NOMO-1 treated with dmso at 0.1 percent for 144 hours (cell line): ENCODE results near the gene VILL.
"Not testable (repeated sequence)": the region's sequence is repeated elsewhere in the genome, so short reads cannot be mapped to it uniquely, and the experiment has no call there.

Experiments used
- DNase-seq: peaks from one replicate; lab custom pipeline; 2025; ENCODE audit not compliant: unreplicated experiment; lab: John Stamatoyannopoulos, UW

VILL gene

DNA sequence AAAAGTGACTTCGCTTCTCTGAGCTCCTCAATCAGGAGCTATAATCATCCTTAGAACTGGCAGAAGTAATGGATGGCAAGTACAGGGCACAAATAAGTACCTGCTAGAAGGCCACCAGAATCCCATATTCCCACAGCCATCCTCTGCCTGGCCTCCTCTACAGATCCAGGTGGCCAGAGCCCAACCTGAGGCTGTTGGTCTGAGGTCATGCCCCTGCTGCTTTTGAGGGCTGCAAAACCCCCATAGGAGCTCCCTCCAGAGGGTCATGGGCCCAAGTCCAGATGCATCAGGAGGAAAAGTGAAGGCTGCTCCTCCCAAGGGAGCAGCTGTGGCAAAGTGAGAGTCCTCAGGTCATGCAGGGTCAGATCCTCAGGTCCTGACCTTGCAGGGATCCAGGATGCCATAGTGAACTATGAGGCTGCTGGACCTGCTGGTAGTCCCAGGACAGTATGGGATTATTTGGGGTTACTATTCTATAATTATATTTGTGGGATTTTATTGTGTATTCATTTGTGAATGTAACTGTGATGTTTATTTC is 41.8 kb downstream of the VILL start:
- no peak for DNase-seq

GRCh38 chr3:38033586-38033985 is 43.0 kb downstream of the VILL start:
- DNase-seq, result not testable (repeated sequence)

GRCh38 chr3:38034335-38034734 is 43.7 kb downstream of the VILL start:
- DNase-seq, result not testable (repeated sequence)

DNA sequence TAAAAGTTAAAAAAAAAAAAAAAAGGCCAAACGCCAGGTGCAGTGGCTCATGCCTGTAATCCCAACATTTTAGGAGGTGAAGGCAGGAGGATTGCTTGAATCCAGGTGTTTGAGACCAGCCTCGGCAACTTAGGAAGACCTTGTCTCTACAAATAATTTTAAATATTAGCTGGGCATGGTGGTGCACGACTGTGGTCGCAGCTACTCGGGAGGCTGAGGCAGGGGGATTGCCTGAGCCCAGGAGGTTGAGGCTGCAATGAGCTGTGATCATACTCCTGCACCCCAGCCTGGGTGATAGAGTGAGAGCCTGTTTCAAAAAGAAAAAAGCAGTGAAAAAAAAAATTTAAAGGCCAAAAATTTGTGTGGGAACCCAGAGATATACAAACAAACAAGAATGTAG is 45.7 kb downstream of the VILL start:
- no peak for DNase-seq

DNA sequence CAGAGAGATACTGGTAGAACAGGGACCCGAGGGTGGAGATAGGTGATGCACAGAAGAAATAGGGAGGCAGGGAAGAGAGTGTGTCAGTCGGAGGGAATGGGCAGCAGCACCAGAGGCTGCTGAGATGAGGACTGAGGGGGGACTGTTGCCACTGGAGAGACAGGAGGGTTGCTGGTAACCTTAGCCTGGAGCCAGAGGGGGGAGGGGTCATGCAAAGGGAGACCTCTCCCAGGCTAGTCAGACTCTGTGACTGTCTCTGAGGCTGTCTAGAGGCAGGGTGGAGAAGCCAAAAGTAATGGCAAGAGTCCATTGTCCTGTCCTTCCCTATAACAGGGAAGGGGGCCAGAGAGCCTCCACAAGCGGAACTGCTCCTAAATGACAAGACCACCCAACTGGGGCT is 46.3 kb downstream of the VILL start:
- DNase-seq, result no peak

- DNase-seq, result no peak
These were observed 47.9 kb downstream of the VILL start for GRCh38 chr3:38038447-38038911.

GRCh38 chr3:38039101-38039898 is 48.7 kb downstream of the VILL start, which contains the start of gene DLEC1:
Gene DLEC1, plus strand, starts transcription at chr3:38039208. Its CDS starts 18 bp downstream, at chr3:38039226.
- peak; percentile 49 for DNase-seq

- DNase-seq, result peak; percentile 78
These were observed 49.3 kb downstream of the VILL start for GRCh38 chr3:38039899-38040261.

DNA sequence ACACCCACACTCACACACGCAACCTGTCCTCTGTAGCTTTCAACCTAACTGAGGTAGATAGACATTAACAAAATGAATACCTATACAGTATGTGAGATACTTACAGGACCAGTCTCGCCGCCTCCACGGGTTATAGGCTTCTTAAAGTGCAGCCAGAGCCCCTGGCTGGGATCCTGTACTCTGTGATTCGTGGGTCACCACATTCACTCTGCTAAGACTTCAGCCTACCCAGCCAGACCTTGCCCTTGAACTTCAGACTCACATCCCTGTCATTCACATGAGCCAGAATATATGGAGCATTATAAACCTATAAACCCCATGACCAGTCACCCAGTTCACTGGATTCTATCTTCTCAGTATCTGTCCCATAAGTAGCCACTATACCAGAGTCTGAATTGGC is 49.8 kb downstream of the VILL start:
- DNase-seq, result no peak

GRCh38 chr3:38043486-38043885 is 52.9 kb downstream of the VILL start:
- DNase-seq, result no peak

DNA sequence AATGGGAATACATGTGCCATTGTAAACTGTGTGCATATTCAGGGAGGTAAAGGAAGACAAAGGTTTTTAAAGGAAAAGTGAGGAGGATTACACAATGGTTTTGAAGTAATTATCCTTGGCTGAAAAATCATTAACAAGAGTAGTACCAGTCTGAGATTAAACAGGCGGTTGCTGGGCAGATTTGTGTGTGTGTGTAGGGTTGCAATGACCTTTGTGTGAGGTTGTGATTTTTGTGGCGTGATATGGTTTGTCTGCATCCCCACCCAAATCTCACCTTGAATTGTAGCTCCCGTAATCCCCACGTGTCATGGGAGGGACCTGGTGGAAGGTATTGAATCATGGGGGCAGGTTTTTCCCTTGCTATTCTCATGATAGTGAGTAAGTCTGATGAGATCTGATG is 55.4 kb downstream of the VILL start:
- DNase-seq, result no peak

DNA sequence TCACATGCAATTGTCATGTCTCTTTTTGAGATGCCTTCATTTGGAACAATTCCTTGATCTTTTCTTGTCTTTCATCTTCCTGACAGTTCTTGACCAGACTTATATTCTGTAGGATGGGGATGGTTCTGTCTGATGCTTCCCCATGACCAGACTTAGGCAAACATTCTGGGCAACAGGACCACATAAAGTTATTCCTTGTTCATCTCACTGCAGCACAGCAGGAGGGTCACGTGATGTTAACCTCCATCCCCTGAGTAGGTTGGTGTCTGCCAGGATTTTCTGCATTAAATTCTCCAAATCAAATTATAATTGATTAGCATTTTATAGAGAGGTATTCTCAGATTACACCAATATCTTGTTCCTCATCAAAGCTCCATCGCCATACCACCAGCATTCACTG is 56.2 kb downstream of the VILL start:
- DNase-seq, result no peak

GRCh38 chr3:38047896-38048295 is 57.3 kb downstream of the VILL start:
- no peak for DNase-seq

- DNase-seq, result no peak
These were observed 59.0 kb downstream of the VILL start for GRCh38 chr3:38049358-38050126.

- DNase-seq, result no peak
These were observed 60.5 kb downstream of the VILL start for GRCh38 chr3:38051131-38051530.

- DNase-seq, result not testable (repeated sequence)
These were observed 62.7 kb downstream of the VILL start for GRCh38 chr3:38053286-38053685.

DNA sequence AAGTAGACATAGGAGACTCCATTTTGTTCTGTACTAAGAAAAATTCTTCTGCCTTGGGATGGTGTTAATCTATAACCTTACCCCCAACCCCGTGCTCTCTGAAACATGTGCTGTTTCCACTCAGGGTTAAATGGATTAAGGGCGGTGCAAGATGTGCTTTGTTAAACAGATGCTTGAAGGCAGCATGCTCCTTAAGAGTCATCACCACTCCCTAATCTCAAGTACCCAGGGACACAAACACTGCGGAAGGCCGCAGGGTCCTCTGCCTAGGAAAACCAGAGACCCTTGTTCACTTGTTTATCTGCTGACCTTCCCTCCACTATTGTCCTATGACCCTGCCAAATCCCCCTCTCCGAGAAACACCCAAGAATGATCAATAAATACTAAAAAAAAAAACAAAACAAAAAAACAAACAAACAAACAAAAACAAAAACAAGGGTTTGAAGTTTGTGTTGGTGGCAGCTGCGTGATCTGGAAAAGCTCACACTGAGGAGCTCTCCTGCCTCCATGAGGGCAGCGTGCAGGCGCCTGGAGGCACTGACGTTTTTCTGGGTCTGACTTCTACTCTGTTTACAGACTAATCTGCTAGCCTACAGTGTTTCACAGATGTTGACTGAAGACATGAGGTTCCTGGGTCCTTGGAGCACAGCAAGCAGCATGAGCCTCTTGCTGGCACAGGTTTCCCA is 63.4 kb downstream of the VILL start:
- not testable (repeated sequence) for DNase-seq

GRCh38 chr3:38054499-38055001 is 64.0 kb downstream of the VILL start:
- DNase-seq, result no peak
